Non-pigmented ciliary epithelial cell (primary cell): ENCODE measurements around the gene RNPEPL1.
A peak's percentile ranks its signal among the peaks of the same experiment; 100 is the strongest.

Experiments
- DNase-seq: peaks from one replicate; pipeline ENCODE4 v3.0.0-alpha.2; 2010; ENCODE audit warnings: low read depth

Gene RNPEPL1

DNA sequence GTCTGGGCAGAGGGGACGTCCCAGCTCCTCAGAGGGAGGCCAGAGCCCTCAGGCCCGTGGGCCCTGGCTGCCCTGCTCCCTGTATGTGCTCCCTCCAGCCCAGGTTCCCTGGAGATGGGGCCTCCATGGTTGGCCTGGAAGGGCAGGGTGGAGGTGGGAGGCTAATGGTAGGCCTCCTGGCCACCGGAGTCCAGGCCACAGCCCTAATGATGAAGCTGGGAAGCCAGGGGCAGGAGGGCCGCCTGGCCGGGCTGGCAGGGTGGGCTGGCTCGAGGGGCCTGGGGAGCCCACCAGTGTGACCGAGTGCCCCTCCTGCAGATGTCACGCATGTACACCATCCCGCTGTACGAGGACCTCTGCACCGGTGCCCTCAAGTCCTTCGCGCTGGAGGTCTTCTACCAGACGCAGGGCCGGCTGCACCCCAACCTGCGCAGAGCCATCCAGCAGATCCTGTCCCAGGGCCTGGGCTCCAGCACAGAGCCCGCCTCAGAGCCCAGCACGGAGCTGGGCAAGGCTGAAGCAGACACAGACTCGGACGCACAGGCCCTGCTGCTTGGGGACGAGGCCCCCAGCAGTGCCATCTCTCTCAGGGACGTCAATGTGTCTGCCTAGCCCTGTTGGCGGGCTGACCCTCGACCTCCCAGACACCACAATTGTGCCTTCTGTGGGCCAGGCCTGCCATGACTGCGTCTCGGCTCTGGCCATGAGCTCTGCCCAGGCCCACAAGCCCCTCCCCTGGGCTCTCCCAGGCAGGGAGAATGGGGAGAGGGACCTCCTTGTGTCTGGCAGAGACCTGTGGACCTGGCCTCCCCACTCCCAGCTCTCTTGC lies 9.2 kb downstream of the RNPEPL1 start:
- no peak for DNase-seq

- no peak for DNase-seq
Measured at GRCh38 chr2:240578110-240578450, 9.8 kb downstream of the RNPEPL1 start.

DNA sequence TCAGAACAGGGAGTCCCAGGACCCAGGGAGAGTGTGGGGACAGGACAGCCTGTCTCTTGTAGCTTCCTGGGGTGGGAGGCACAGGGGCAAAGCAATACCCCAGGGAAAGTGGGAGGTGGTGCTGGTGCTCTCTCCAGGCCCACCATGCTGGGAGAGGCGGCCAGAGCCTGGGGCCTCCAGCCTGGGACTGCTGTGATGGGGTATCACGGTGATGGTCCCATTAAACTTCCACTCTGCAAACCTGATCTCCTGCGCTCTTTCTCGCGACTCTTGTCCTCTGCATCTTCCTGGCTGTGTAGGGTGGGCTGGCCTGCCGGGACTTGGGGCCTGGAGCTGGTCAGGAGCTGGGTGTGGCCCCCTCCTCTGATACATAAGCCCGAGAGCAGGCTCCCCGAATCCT lies 10.2 kb downstream of the RNPEPL1 start:
- no peak for DNase-seq

DNA sequence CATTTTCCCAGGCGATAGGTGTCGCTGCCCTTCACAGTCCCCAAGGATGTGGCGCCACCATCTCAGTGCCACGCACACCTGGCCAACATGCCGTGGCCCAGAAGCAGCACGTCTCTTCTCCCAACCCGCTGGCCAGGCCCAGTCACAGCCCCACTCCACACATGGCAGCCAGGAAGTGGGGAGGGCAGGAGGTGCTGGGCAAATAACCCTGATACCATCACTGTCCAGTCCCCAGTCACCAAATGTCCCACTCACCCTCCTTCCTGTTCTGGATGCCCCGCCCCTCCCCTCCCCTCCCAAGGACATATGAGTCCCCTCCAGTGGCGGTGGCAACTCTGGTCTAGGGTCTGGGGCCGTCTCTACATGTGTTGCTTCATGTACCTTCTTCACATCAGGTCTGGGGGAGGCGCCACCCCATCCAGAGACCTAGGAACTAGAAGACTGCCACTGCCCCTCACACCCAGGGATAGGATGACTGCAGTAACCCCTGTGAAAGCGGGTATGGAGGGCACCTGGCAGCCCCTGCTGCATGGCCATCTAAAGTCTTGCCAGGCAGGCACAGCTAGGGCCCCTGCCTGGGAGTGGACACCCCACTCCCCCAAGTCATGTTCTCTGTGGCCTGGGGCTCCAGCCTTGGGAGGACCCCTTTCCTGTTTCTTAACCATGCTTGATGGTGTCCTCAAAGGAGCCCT lies 10.9 kb downstream of the RNPEPL1 start:
- no peak for DNase-seq

DNA sequence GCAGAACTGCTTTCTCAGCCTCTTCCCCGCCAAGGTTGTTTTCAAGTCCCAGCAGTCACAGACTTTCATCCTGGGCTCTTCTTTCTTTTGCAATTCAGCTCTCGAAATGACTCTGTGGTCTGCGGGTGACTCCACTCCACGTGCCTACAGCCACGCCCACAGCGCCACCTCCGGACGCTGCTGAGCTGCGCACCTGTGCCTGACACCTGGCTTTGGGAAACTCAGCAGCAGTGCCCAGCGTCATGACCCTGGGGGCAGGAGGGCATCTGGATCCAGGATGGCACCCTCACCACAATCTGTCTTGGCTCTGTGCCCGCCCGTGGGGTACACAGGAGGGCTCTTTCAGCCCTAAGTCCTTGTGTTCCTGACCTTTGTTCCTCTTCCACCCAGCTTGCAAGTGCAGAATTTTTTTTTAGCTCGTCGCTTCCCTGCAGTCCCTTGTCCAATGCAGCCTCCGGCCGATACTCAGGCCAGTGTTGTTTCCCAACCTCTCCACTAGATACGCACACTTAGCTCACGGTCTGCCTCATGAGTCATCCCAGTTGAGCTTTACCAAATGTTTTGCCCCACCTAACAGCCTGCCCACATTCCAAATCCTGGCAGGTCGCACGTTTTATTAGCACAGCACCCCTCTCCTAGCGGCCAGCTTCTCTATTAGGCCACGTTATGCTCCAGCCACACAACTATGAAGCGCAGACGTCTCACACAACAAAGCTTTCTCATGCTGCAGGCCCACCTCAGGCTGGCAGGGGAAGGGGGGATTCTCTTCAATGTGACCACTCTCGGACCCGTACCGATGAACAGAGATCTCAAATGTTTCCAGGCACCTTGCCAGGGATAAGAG lies 11.7 kb downstream of the RNPEPL1 start:
- DNase-seq: peak; percentile 59

- DNase-seq: no peak
Measured at GRCh38 chr2:240581811-240582210, 13.5 kb downstream of the RNPEPL1 start.

- DNase-seq: no peak
Measured at GRCh38 chr2:240582781-240583180, 14.5 kb downstream of the RNPEPL1 start.

- no peak for DNase-seq
Measured at GRCh38 chr2:240583774-240584173, 15.5 kb downstream of the RNPEPL1 start.

GRCh38 chr2:240584486-240585031 lies 16.3 kb downstream of the RNPEPL1 start:
- no peak for DNase-seq

GRCh38 chr2:240585101-240585500 lies 16.8 kb downstream of the RNPEPL1 start:
- no peak for DNase-seq

DNA sequence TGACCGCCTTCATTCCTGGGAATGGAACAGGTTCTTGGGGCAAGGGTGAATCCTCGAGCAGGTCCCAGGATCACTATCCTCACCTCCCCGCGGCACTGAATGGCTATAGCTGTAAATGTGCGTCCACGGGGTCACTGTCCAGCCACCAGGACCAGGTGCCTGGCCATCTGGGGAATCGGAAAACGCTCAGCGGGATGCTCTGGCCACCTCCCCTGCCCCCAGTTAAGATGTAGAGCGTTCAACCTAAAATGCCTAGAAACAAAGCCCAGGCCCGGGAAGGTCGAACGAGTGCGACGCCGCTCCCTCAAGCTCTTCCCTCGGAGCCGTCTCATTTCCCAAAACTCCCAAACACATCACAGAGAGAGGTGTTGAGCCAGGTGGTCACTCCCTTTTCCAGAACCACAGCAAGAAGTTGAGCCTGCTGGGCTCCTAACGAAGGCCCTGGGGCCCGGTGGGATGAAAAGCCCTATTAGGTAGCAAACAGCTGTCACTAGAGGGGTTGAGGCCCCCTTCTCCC lies 17.5 kb downstream of the RNPEPL1 start:
- no peak for DNase-seq

DNA sequence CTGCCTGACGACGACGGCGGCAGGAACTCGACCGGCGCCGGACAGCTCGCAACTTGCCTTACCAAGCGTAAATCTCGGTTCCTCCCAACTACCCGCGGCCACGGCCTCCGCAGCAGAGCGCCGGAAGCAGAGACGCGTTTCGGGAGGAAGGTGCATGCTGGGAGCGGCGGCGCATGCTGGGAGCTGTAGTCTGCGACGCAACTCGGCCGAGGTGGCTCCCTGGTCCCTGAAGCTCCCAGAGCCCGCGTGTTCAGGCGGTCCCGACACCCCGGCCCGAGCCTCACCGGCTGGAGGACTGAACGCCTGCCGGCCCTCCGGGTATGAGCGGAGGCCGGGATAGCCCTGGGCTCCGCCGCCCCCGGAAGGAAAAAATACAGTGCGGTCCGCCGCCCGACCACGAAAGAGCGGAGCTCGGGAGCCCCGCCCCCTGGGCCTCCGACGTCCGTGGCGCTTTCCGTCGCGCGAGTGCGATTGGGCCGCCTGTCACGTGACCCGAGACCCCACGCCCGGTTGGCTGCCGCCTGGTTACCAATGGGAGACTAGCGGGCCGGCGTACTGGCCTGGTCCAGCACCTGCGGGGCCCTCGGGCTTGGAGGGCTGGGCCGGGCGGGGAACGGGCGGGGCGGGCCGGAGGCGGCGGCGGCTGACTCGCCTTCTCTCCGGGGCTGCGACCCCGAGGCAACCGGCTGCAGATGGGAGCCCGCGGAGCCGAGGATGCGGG lies 18.1 kb downstream of the RNPEPL1 start, which contains the start of gene CAPN10:
TSS of gene CAPN10 (plus strand) at position 537 of the 721 bp plus-strand sequence. CDS start at position 715, 178 bp downstream.
- DNase-seq: peak; percentile 52

- DNase-seq: no peak
Measured at GRCh38 chr2:240586919-240587800, 18.9 kb downstream of the RNPEPL1 start.

DNA sequence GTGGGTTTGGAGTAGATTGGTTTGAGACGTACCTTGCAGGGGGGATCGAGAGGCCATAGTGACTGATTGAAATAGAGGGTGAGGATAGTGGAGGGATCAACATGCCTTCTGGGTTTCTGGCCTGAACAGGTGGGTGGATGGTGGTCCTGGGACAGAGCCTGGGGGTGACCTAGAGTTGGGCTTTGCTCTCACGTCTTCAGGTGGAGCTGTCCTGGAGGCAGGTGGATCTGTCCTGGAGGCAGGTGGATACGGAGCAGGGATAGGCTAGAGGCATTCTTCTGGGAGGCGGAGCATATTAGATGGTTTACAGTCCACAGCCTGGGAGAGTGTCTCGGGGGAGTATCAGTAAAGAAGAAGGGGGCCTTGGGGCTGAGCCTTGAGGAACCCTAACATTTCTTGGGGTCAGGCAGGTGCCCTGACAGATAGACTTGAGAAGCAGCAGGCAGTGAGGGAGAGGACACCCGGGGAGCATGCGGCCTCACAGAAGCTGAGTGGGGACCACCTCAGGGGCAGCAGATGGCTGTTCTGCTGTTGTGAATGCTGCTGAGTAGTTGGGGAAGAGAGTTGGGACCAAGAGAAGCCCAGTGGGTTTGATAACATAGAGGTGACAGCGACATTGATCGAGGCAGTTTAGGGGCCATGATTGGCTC lies 19.8 kb downstream of the RNPEPL1 start:
- no peak for DNase-seq

DNA sequence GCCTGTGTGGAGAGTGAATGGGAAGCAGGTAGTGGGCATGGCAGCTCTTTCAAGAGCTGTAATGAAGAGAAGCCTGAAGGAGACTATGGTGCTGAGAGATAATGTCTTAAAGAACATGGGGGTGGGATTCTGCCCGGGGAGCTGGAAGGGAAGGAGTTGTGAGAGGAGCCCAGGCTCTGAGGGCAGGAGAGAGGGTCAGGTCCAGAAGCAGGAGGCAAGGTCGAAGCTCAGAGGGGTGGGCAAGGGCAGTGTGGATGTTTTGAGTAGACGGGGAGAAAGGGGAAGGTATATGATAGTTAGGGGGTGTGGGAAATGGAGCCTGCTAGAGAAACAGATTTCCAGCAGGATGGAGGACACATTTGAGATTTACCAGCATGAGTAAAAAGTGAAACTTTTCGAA lies 20.4 kb downstream of the RNPEPL1 start:
- DNase-seq: no peak

GRCh38 chr2:240589375-240589774 lies 21.1 kb downstream of the RNPEPL1 start:
- no peak for DNase-seq

- DNase-seq: no peak
Measured at GRCh38 chr2:240589850-240590525, 21.7 kb downstream of the RNPEPL1 start.

DNA sequence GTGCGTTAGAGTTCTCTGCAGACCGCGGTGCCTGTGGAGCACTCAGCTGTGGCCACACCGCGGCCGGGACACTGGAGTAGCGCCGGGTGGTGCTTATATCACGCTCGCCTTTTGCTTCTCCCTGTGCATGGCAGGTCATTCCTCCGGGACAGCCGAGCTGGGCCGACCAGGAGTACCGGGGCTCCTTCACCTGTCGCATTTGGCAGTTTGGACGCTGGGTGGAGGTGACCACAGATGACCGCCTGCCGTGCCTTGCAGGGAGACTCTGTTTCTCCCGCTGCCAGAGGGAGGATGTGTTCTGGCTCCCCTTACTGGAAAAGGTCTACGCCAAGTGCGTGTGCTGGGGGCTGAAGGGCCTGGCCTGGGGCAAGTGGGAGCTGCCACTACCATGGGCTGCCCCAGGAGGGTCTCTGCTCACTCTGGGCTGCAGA lies 22.4 kb downstream of the RNPEPL1 start:
- DNase-seq: no peak

DNA sequence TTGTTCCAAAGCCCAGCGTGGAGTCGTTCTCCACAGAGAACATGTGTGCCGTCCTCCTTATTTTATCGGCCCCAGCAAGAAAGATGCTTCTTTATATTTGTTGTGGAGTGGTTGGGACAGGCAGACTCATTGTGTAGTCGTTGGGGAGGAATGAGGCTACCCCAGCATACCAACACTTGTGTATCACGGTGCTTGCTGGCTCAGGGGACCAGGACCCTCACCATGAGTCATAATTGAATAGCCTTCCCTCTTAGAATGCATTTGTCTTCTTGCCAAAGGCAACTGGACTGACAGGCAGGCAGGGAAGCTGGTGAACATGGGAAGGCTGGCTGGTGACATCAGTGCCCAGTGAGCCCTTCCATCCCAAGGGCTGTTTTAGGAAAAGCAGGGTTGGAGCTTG lies 22.9 kb downstream of the RNPEPL1 start:
- DNase-seq: no peak
